PC-9 (cell line): ENCODE measurements around the gene KIN.

Source experiments
- CTCF ChIP-seq: fragments of 200-600 bp; sonication (generic); conservative IDR thresholded peaks from 2 replicates; pipeline ENCODE4 v1.6.1; 2017; ENCODE audit warnings: mixed run types, antibody characterized with exemption, mild to moderate bottlenecking, moderate library complexity
- EZH2 ChIP-seq: fragments of 200-600 bp; sonication (generic); IDR thresholded peaks from 2 replicates; pipeline ENCODE4 v1.8.0; 2017; ENCODE audit warnings: antibody characterized with exemption, low read depth

GRCh38 chr10:7808686-7809267, 21.0 kb upstream of the KIN start:
- TF ChIP-seq CTCF (no peak), EZH2 (no peak)
